GM18858 (cell line): ENCODE measurements around the gene NSF.
A peak's percentile ranks its signal among the peaks of the same experiment; 100 is the strongest.
"Not testable (repeated sequence)": the region's sequence is repeated elsewhere in the genome, so short reads cannot be mapped to it uniquely, and the experiment has no call there.

ENCODE experiments used
- ATAC-seq: cut with Tn5 transposase; IDR thresholded peaks from one replicate; pipeline ENCODE4 v1.9.1; 2021; ENCODE audit not compliant: unreplicated experiment

The NSF gene

GRCh38 chr17:46590157-46591146 is at the start of gene NSF:
TSS of gene NSF (plus strand) at chr17:46590669. CDS start at chr17:46590776, 107 bp downstream.
- ATAC-seq, result not testable (repeated sequence)

DNA sequence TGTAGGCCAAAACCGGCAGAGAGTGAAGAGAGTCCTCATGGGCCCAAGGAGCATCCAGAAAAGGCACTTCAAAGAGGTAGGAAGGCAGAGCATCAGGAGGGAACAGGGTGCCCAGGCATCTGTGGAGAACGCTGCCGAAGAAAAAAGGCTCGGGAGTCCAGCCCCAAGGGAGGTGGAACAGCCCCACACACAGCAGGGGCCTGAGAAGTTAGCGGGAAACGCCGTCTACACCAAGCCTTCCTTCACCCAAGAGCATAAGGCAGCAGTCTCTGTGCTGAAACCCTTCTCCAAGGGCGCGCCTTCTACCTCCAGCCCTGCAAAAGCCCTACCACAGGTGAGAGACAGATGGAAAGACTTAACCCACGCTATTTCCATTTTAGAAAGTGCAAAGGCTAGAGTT is 41.9 kb upstream of the NSF start:
- not testable (repeated sequence) for ATAC-seq

DNA sequence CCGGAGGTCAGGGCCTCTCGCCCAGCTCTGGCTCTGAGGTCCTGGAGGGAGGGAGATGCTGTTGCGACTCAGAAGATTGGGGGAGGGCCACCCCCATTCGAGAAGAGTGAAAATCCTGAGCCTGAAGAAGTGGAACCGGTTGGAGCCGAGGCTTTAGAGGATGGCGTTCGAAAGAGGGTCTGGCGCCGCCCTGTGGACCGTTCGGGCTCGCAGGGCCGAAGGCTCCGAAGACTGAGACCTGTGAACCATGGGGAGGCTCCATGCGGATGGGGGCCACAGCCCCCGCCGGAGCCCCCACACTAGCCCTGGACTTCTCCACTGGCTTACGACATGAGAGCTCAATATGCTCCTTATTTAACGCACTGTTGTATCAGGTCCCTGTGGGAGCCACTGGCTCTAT is 31.3 kb upstream of the NSF start:
- ATAC-seq, result not testable (repeated sequence)

DNA sequence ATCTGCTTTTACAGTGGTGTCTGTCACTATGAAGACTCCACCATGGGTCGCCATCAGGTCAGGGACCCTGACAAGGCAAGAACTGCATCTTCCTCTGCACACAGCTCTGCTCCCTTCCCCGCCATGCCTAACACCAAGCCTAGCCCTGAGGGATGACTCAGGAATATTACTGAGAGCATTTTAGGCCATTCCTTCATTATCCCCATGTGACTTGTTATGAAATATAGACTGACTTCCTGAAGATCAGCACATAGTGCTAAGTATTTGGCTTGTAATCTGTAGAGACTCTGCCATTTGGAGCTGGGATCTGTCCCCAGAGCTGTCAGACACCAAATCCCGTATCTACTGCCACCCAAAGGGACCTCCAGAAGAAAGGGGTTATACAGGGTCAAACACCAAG is 30.4 kb upstream of the NSF start:
- ATAC-seq, result not testable (repeated sequence)

- ATAC-seq, result not testable (repeated sequence)
These were observed 24.2 kb upstream of the NSF start for GRCh38 chr17:46566284-46566683.

DNA sequence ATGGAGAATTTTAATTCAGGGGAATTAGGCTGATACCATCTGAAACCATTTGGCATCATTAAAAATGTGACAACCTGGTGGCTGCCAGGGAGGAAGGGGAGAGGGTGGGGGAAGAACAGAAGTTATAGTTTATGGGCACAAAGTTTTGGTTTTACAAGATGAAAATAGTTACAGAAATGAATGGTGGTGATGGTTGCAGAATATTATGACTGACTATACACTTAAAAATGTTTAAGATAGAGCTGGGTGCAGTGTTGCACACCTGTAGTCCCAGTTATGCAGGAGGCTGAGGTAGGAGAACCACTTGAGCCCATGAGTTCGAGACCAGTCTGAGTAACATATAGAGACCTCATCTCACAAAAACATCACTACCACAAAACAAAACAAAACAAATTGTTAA is 23.5 kb upstream of the NSF start:
- ATAC-seq, result not testable (repeated sequence)

GRCh38 chr17:46571796-46572195 is 18.7 kb upstream of the NSF start:
- not testable (repeated sequence) for ATAC-seq

- ATAC-seq, result peak; percentile 77
These were observed 11.1 kb upstream of the NSF start, which contains the start of gene ARL17A for GRCh38 chr17:46579083-46580075. TSS of gene ARL17A (minus strand) at chr17:46579691. CDS start at chr17:46576322, 3,369 bp downstream.

GRCh38 chr17:46580082-46580481 is 10.4 kb upstream of the NSF start:
- ATAC-seq, result not testable (repeated sequence)

GRCh38 chr17:46585444-46585843 is 5.0 kb upstream of the NSF start:
- not testable (repeated sequence) for ATAC-seq

DNA sequence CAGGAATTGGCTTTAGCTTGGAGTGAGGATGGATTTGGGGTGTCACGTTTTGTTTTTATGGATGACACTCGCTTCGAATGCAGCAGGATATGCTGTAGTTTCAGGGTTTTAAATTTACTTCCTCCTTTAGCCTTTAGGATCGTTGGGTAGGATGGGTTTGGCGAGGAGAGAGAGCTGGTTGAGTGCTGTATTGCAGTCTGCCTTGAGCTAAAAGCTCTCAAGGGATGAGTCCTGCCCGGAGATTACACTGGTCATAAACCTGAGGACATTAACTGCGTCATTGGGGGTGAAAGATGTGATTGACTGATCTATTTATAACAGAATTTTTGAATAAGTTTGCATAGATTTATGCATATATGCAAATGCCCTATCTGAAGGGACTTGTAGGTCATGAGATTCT is 863 bp downstream of the NSF start:
- ATAC-seq, result not testable (repeated sequence)

DNA sequence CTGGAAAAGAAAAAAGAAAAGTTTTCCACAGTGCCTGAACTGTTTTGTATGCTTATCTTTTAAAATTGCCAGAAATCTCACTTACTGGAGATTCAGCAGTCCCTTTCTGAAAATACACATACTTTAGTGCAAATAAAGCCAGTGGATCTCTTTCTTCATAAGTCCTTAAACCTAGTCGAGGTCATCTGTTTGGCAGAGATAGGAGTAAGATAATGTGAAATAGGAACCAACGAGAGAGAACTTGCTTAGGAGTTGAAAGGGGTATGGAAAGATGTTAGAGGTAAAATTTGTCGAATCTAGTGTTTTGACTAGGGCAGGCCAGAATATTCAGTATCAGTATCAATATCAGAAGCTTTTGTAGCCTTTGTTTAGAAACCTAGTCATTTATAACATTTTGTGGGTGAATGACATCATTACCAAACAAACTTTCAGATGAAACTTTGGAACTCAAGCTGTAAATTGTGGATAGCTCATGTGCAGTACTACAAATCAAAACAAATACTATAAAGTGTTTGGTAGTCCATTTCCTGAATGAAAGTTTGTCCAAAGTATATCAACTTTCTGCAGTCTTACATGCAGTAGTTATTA is 8.0 kb downstream of the NSF start:
- ATAC-seq, result not testable (repeated sequence)

DNA sequence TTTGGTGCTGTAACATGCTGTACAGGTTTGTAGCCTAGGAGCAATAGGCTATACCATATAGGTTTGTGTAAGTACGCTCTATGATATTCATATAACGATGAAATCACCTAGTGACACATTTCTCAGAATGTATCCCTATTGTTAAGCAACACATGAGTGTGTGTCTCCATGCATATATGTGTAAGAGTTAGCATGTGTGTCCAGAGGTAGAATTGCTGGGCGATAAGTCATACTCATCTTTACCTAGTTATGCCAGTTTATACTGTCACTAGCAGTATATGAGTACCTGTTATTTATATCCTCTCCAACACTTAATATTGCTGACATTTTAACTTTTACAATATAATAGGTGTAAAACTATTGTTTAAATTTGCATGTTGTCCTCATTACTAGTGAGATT is 10.3 kb downstream of the NSF start:
- ATAC-seq, result not testable (repeated sequence)

- ATAC-seq, result peak; percentile 77
These were observed 12.7 kb downstream of the NSF start for GRCh38 chr17:46603125-46603524.

- not testable (repeated sequence) for ATAC-seq
These were observed 20.8 kb downstream of the NSF start for GRCh38 chr17:46611304-46611703.

DNA sequence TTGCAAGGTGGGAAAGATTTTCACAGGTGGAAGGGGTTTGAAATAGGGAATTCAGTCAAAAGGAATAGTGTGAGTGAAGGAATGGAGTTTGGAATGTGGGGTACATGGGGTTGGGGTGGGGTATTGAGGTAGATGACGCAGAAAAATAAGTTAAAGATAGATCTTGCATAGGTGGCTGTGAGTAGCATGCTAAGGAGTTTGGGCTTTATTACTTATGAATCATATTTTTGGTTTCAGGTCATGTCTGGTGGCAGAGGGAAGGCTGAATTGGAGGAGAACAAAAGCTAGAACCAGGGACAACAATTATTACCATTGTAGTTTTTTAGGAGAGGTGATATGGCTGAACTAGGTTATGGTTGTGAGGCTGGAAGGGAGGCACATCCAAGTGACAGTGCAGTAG is 23.4 kb downstream of the NSF start:
- ATAC-seq, result not testable (repeated sequence)

DNA sequence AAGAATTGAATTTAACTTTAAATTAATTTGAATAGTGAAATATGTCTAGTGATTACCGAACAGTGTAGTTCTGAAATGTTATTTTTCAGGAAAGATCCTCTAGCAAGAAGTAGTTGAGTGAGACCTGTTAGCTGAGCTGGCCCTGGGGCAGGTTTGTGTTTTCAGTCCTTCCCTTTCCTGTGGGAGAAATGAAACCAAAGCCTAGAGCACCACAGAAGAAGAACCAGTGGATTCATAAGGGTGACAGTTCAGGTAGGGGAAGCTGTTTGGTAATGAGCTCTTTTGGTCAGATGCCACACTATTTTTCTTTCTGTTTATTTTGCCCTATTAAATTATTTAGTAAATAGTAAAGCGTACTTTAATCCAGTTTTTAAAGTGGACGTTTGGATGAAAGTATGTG is 26.7 kb downstream of the NSF start:
- not testable (repeated sequence) for ATAC-seq

DNA sequence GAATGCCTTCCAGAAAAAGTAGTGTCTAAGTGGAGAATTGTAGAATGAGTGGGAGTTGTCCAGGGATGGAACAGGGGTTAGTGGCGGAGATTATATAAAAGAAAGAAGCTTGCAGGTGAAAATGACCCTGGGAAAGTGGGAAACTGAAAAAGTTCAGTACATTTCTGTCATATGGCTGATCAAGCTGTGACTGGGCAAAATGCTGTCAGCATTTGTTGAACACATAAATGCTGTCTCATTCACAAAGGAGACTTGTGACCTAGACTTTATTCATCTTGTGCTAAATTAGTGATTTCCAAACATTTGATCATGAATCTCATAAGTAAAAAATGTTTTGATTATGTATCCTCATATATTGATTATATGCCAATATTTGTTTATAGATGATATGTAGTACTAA is 28.5 kb downstream of the NSF start:
- not testable (repeated sequence) for ATAC-seq

- not testable (repeated sequence) for ATAC-seq
These were observed 33.3 kb downstream of the NSF start for GRCh38 chr17:46623790-46624189.

DNA sequence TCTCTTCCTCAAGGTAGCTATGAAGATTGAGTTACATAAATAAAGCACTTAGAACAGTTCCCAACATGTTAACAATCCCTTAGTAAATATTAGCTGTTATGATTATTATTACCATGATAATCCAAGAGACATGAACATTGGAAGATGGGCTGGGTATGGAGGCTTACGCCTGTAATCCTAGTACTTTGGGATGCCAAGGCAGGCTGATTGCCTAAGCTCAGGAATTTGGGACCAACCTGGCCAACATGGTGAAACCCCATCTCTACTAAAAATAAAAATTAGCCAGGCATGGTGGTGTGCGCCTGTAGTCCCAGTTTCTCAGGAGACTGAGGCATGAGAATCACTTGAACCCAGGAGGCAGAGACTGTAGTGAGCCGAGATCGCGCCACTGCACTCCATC is 34.3 kb downstream of the NSF start:
- ATAC-seq, result not testable (repeated sequence)

- not testable (repeated sequence) for ATAC-seq
These were observed 37.0 kb downstream of the NSF start for GRCh38 chr17:46627452-46627851.
